GM12878 (cell line): ENCODE results near the gene CFP. TPM values are rescaled to one million over a fixed set of nuclear protein-coding genes. Genes with fewer than 3 reads are reported as not detected.
A peak's percentile ranks its signal among the peaks of the same experiment; 100 is the strongest.

Experiments
- BHLHE40 ChIP-seq, 2 experiments: fragments of 450-650 bp in 1 of 2; IDR thresholded peaks; 2 replicates each; pipeline ENCODE4 v1.6.1; 2011 to 2017; ENCODE audit warnings: low read depth in 2 of 2, borderline replicate concordance in 1 of 2, improper control_type of control experiment in 1 of 2, low read length in 1 of 2, mild to moderate bottlenecking in 1 of 2
- CHD2 ChIP-seq: IDR thresholded peaks from 2 replicates; pipeline ENCODE4 v1.6.1; 2011; ENCODE audit warnings: low read depth, low read length, improper control_type of control experiment, borderline replicate concordance
- RB1 ChIP-seq: fragments of 450-650 bp; formaldehyde crosslinking; IDR thresholded peaks from 2 replicates; pipeline ENCODE4 v1.6.1; 2017; ENCODE audit warnings: mild to moderate bottlenecking, borderline replicate concordance
- SMAD1 ChIP-seq: fragments of 450-650 bp; IDR thresholded peaks from 2 replicates; pipeline ENCODE4 v1.6.1; 2018; ENCODE audit warnings: mild to moderate bottlenecking, low read depth; ENCODE audit not compliant: partially characterized antibody
- YY1 ChIP-seq: IDR thresholded peaks from 2 replicates; pipeline ENCODE4 v1.6.1; 2011; ENCODE audit warnings: low read depth, mild to moderate bottlenecking, low read length
- ZNF217 ChIP-seq: fragments of 450-650 bp; IDR thresholded peaks from 2 replicates; pipeline ENCODE4 v1.6.1; 2017; ENCODE audit warnings: antibody characterized with exemption, mild to moderate bottlenecking
- polyA plus RNA-seq, 11 experiments: library from polyadenylated mRNA; depleted of rRNA in 4 of 11; unstranded in 6 of 11; stranded (reverse) in 5 of 11; fragments of >200 nt; fragmentation: Nextera tagmentation in 4 of 11; fragmentation: Illumina TruSeq in 1 of 11; extraction: Ambion mirVana in 4 of 11; extraction: Trizol in 1 of 11; gene quantifications; 1 replicate in 1 of 11; 2 replicates in 10 of 11; pipeline versions ENCODE4 v1.2.1 to v1.2.3, GENCODE V29; 2011 to 2016; ENCODE audit warnings: inconsistent platforms in 2 of 11, missing spikeins in 2 of 11, low read depth in 1 of 11
- total RNA-seq, 4 experiments: library from RNA; depleted of rRNA in 3 of 4; stranded (reverse); fragments of >200 nt in 3 of 4; fragmentation: Illumina TruSeq in 1 of 4; extraction: Trizol in 1 of 4; gene quantifications; 2 replicates each; pipeline versions ENCODE4 v1.2.1 to v1.2.3, GENCODE V29; 2013 to 2021
- TF ChIP-seq, protein P1 (sequence below): IDR thresholded peaks from 2 replicates; pipeline ENCODE4 v1.6.1; 2012; ENCODE audit warnings: improper control_type of control experiment, low read depth, low read length; ENCODE audit not compliant: insufficient replicate concordance
- TF ChIP-seq, protein P2 (sequence below), 3 experiments: IDR thresholded peaks in 2 of 3; conservative IDR thresholded peaks in 1 of 3; 2 replicates each; pipeline ENCODE4 v1.5.1; 2011; ENCODE audit warnings: low read depth in 3 of 3, low read length in 3 of 3, mild to moderate bottlenecking in 3 of 3, control low read depth in 2 of 3, moderate library complexity in 2 of 3, inconsistent platforms in 1 of 3, mixed read lengths in 1 of 3; ENCODE audit not compliant: control insufficient read depth in 2 of 3, insufficient read depth in 1 of 3; ENCODE audit errors: extremely low read depth in 1 of 3
- TF ChIP-seq, protein P3 (sequence below): fragments of 450-650 bp; IDR thresholded peaks from 2 replicates; pipeline ENCODE4 v1.6.1; 2017; ENCODE audit warnings: mild to moderate bottlenecking, moderate library complexity
- TF ChIP-seq, protein P4 (sequence below): fragments of 450-650 bp; IDR thresholded peaks from 2 replicates; pipeline ENCODE4 v1.6.1; 2017; ENCODE audit warnings: mild to moderate bottlenecking, moderate library complexity

CFP gene
- total and polyA plus RNA-seq, 10 of the 15 experiments (the other 5 are each of a cell fraction or from before 2014, with no cell fraction given): 0.72 to 10.1 (median 2.8) TPM

DNA sequence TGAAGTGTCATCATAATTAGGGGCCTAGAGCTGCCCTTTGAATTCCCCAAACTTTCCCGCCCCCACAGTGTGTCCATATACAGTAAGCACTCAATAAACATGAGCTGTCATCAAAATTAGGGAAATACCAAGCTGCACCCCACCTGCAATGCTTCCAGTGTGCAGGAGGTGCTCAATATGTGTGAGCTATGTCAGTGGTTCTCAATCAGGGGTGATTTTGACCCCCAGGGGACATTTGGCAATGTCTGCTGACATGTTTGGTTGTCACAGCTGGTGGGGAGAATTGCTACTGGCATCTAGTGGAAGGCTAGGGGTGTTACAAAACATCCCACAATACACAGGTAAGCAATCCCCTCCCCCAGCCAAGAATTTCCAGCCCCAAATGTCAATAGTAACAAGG is 748 bp downstream of the CFP start (continued):
- TF ChIP-seq, protein P1, sequence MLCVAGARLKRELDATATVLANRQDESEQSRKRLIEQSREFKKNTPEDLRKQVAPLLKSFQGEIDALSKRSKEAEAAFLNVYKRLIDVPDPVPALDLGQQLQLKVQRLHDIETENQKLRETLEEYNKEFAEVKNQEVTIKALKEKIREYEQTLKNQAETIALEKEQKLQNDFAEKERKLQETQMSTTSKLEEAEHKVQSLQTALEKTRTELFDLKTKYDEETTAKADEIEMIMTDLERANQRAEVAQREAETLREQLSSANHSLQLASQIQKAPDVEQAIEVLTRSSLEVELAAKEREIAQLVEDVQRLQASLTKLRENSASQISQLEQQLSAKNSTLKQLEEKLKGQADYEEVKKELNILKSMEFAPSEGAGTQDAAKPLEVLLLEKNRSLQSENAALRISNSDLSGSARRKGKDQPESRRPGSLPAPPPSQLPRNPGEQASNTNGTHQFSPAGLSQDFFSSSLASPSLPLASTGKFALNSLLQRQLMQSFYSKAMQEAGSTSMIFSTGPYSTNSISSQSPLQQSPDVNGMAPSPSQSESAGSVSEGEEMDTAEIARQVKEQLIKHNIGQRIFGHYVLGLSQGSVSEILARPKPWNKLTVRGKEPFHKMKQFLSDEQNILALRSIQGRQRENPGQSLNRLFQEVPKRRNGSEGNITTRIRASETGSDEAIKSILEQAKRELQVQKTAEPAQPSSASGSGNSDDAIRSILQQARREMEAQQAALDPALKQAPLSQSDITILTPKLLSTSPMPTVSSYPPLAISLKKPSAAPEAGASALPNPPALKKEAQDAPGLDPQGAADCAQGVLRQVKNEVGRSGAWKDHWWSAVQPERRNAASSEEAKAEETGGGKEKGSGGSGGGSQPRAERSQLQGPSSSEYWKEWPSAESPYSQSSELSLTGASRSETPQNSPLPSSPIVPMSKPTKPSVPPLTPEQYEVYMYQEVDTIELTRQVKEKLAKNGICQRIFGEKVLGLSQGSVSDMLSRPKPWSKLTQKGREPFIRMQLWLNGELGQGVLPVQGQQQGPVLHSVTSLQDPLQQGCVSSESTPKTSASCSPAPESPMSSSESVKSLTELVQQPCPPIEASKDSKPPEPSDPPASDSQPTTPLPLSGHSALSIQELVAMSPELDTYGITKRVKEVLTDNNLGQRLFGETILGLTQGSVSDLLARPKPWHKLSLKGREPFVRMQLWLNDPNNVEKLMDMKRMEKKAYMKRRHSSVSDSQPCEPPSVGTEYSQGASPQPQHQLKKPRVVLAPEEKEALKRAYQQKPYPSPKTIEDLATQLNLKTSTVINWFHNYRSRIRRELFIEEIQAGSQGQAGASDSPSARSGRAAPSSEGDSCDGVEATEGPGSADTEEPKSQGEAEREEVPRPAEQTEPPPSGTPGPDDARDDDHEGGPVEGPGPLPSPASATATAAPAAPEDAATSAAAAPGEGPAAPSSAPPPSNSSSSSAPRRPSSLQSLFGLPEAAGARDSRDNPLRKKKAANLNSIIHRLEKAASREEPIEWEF: no peak
- TF ChIP-seq ZNF217 (no peak), CHD2 (0 out of 2 replicates have a peak, but pooled peaks have one; percentile 25), SMAD1 (no peak), BHLHE40 (IDR thresholded peaks at IDR 0.05; ENCODE audit: borderline replicate concordance in 1 of 2, low read depth in 2 of 2, low read length in 1 of 2) (peak in 1 of 2 experiments; percentile 51; a peak in 1 of 4 replicates), RB1 (0 out of 2 replicates have a peak, but pooled peaks have one; percentile 22), YY1 (peak; percentile 68)
- TF ChIP-seq, protein P2, sequence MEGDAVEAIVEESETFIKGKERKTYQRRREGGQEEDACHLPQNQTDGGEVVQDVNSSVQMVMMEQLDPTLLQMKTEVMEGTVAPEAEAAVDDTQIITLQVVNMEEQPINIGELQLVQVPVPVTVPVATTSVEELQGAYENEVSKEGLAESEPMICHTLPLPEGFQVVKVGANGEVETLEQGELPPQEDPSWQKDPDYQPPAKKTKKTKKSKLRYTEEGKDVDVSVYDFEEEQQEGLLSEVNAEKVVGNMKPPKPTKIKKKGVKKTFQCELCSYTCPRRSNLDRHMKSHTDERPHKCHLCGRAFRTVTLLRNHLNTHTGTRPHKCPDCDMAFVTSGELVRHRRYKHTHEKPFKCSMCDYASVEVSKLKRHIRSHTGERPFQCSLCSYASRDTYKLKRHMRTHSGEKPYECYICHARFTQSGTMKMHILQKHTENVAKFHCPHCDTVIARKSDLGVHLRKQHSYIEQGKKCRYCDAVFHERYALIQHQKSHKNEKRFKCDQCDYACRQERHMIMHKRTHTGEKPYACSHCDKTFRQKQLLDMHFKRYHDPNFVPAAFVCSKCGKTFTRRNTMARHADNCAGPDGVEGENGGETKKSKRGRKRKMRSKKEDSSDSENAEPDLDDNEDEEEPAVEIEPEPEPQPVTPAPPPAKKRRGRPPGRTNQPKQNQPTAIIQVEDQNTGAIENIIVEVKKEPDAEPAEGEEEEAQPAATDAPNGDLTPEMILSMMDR (IDR thresholded peaks at IDR 0.05 in 2 of 3, conservative IDR thresholded peaks at IDR 0.05 in 1 of 3; ENCODE audit: control insufficient read depth in 2 of 3, extremely low read depth in 1 of 3, insufficient read depth in 1 of 3, low read depth in 3 of 3, low read length in 3 of 3): peak; percentile 34 to 54 (median 36); a peak in 5 of 6 replicates
- TF ChIP-seq, protein P3, sequence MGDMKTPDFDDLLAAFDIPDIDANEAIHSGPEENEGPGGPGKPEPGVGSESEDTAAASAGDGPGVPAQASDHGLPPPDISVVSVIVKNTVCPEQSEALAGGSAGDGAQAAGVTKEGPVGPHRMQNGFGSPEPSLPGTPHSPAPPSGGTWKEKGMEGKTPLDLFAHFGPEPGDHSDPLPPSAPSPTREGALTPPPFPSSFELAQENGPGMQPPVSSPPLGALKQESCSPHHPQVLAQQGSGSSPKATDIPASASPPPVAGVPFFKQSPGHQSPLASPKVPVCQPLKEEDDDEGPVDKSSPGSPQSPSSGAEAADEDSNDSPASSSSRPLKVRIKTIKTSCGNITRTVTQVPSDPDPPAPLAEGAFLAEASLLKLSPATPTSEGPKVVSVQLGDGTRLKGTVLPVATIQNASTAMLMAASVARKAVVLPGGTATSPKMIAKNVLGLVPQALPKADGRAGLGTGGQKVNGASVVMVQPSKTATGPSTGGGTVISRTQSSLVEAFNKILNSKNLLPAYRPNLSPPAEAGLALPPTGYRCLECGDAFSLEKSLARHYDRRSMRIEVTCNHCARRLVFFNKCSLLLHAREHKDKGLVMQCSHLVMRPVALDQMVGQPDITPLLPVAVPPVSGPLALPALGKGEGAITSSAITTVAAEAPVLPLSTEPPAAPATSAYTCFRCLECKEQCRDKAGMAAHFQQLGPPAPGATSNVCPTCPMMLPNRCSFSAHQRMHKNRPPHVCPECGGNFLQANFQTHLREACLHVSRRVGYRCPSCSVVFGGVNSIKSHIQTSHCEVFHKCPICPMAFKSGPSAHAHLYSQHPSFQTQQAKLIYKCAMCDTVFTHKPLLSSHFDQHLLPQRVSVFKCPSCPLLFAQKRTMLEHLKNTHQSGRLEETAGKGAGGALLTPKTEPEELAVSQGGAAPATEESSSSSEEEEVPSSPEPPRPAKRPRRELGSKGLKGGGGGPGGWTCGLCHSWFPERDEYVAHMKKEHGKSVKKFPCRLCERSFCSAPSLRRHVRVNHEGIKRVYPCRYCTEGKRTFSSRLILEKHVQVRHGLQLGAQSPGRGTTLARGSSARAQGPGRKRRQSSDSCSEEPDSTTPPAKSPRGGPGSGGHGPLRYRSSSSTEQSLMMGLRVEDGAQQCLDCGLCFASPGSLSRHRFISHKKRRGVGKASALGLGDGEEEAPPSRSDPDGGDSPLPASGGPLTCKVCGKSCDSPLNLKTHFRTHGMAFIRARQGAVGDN: peak; percentile 53; the same call in 1 of the 2 replicates
- TF ChIP-seq, protein P4, sequence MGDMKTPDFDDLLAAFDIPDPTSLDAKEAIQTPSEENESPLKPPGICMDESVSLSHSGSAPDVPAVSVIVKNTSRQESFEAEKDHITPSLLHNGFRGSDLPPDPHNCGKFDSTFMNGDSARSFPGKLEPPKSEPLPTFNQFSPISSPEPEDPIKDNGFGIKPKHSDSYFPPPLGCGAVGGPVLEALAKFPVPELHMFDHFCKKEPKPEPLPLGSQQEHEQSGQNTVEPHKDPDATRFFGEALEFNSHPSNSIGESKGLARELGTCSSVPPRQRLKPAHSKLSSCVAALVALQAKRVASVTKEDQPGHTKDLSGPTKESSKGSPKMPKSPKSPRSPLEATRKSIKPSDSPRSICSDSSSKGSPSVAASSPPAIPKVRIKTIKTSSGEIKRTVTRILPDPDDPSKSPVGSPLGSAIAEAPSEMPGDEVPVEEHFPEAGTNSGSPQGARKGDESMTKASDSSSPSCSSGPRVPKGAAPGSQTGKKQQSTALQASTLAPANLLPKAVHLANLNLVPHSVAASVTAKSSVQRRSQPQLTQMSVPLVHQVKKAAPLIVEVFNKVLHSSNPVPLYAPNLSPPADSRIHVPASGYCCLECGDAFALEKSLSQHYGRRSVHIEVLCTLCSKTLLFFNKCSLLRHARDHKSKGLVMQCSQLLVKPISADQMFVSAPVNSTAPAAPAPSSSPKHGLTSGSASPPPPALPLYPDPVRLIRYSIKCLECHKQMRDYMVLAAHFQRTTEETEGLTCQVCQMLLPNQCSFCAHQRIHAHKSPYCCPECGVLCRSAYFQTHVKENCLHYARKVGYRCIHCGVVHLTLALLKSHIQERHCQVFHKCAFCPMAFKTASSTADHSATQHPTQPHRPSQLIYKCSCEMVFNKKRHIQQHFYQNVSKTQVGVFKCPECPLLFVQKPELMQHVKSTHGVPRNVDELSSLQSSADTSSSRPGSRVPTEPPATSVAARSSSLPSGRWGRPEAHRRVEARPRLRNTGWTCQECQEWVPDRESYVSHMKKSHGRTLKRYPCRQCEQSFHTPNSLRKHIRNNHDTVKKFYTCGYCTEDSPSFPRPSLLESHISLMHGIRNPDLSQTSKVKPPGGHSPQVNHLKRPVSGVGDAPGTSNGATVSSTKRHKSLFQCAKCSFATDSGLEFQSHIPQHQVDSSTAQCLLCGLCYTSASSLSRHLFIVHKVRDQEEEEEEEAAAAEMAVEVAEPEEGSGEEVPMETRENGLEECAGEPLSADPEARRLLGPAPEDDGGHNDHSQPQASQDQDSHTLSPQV: 0 out of 2 replicates have a peak, but pooled peaks have one; percentile 39
